Smooth muscle cell (in vitro differentiated cells): ENCODE measurements around the gene ARHGAP45. TPM values are rescaled to one million over a fixed set of nuclear protein-coding genes. Genes with fewer than 3 reads are reported as not detected.

Experiments
- DNase-seq: peaks from one replicate; lab custom pipeline; 2025; ENCODE audit not compliant: unreplicated experiment; lab: John Stamatoyannopoulos, UW
- H2AFZ ChIP-seq: fragments of 200-600 bp; sonication (generic); 2 replicates; pipeline ENCODE4 v1.6.0; 2016; ENCODE audit warnings: antibody characterized with exemption, low read depth, mild to moderate bottlenecking
- H3F3A ChIP-seq: fragments of 200-600 bp; sonication (generic); 2 replicates; pipeline ENCODE4 v1.6.0; 2017; ENCODE audit warnings: antibody characterized with exemption, low read depth
- H3K27ac ChIP-seq: fragments of 200-600 bp; sonication (generic); 2 replicates; pipeline ENCODE4 v1.5.1; 2016; ENCODE audit warnings: low read depth, mild to moderate bottlenecking
- H3K27me3 ChIP-seq: fragments of 200-600 bp; sonication (generic); 2 replicates; pipeline ENCODE4 v1.6.1; 2016; ENCODE audit warnings: low read depth, mild to moderate bottlenecking
- H3K36me3 ChIP-seq: fragments of 200-600 bp; sonication (generic); 2 replicates; pipeline ENCODE4 v1.5.1; 2016; ENCODE audit warnings: low read depth
- H3K4me1 ChIP-seq: fragments of 200-600 bp; sonication (generic); 2 replicates; pipeline ENCODE4 v1.5.1; 2016; ENCODE audit warnings: low read depth
- H3K4me2 ChIP-seq: fragments of 200-600 bp; sonication (generic); 2 replicates; pipeline ENCODE4 v1.6.0; 2016; ENCODE audit warnings: mild to moderate bottlenecking
- H3K4me3 ChIP-seq: fragments of 200-600 bp; sonication (generic); 2 replicates; pipeline ENCODE4 v1.5.1; 2016; ENCODE audit warnings: mild to moderate bottlenecking
- H3K79me2 ChIP-seq: fragments of 200-600 bp; sonication (generic); 2 replicates; pipeline ENCODE4 v1.6.0; 2016; ENCODE audit warnings: low read depth, mild to moderate bottlenecking
- H3K9ac ChIP-seq: fragments of 200-600 bp; sonication (generic); 2 replicates; pipeline ENCODE4 v1.6.0; 2016; ENCODE audit warnings: low read depth
- H3K9me3 ChIP-seq: fragments of 200-600 bp; sonication (generic); replicated peaks from 2 replicates; pipeline ENCODE4 v1.5.1; 2016; ENCODE audit warnings: low read depth
- H4K20me1 ChIP-seq: fragments of 200-600 bp; sonication (generic); 2 replicates; pipeline ENCODE4 v1.6.0; 2016; ENCODE audit warnings: low read depth
- WGBS: methylation state at CpG from one replicate; pipeline ENCODE4 v1.1.7; 2016; ENCODE audit warnings: low lambda C conversion rate; 5-methylcytosine and 5-hydroxymethylcytosine counted together
- polyA plus RNA-seq: library from polyadenylated mRNA; unstranded; fragments of >200 nt; fragmentation: Nextera tagmentation; extraction: Ambion mirVana; gene quantifications from 2 replicates; pipeline ENCODE4 v1.2.1, GENCODE V29; 2016
- total RNA-seq: library from RNA; depleted of rRNA; stranded (reverse); fragments of >200 nt; gene quantifications from 2 replicates; pipeline ENCODE4 v1.2.3, GENCODE V29; 2014
- TF ChIP-seq, protein P1 (sequence below): fragments of 200-600 bp; sonication (generic); IDR thresholded peaks from 2 replicates; pipeline ENCODE4 v1.5.1; 2017; ENCODE audit warnings: borderline replicate concordance, mild to moderate bottlenecking, antibody characterized with exemption; ENCODE audit not compliant: insufficient read depth, poor library complexity, severe bottlenecking

ARHGAP45 gene
- total and polyA plus RNA-seq, 2 experiments from 2014 or later: 4.4 to 8.0 TPM

GRCh38 chr19:1109032-1109551 lies 42.1 kb downstream of the ARHGAP45 start:
- no peak overlapping the region for H3K4me3 ChIP-seq
- H3K36me3 ChIP-seq: no peaks in the 10 kb centered on the region
- peaks cover 32% of the 10 kb centered on the region for H4K20me1 ChIP-seq
- H3K4me1 ChIP-seq: peaks cover 6% of the 10 kb centered on the region
- no peak overlapping the region for H2AFZ ChIP-seq
- no peak overlapping the region for H3K4me2 ChIP-seq
- no peak overlapping the region for H3K9ac ChIP-seq
- H3F3A ChIP-seq: peaks cover 21% of the 10 kb centered on the region
- DNase-seq: no peak
- 96% methylated on average over 35 of the region's 48 CpGs for WGBS
- no peaks in the 10 kb centered on the region for H3K9me3 ChIP-seq
- H3K27me3 ChIP-seq: no peaks in the 10 kb centered on the region
- no peak overlapping the region for H3K27ac ChIP-seq
- H3K79me2 ChIP-seq: no peaks in the 10 kb centered on the region
- TF ChIP-seq, protein P1, sequence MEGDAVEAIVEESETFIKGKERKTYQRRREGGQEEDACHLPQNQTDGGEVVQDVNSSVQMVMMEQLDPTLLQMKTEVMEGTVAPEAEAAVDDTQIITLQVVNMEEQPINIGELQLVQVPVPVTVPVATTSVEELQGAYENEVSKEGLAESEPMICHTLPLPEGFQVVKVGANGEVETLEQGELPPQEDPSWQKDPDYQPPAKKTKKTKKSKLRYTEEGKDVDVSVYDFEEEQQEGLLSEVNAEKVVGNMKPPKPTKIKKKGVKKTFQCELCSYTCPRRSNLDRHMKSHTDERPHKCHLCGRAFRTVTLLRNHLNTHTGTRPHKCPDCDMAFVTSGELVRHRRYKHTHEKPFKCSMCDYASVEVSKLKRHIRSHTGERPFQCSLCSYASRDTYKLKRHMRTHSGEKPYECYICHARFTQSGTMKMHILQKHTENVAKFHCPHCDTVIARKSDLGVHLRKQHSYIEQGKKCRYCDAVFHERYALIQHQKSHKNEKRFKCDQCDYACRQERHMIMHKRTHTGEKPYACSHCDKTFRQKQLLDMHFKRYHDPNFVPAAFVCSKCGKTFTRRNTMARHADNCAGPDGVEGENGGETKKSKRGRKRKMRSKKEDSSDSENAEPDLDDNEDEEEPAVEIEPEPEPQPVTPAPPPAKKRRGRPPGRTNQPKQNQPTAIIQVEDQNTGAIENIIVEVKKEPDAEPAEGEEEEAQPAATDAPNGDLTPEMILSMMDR: no peak

DNA sequence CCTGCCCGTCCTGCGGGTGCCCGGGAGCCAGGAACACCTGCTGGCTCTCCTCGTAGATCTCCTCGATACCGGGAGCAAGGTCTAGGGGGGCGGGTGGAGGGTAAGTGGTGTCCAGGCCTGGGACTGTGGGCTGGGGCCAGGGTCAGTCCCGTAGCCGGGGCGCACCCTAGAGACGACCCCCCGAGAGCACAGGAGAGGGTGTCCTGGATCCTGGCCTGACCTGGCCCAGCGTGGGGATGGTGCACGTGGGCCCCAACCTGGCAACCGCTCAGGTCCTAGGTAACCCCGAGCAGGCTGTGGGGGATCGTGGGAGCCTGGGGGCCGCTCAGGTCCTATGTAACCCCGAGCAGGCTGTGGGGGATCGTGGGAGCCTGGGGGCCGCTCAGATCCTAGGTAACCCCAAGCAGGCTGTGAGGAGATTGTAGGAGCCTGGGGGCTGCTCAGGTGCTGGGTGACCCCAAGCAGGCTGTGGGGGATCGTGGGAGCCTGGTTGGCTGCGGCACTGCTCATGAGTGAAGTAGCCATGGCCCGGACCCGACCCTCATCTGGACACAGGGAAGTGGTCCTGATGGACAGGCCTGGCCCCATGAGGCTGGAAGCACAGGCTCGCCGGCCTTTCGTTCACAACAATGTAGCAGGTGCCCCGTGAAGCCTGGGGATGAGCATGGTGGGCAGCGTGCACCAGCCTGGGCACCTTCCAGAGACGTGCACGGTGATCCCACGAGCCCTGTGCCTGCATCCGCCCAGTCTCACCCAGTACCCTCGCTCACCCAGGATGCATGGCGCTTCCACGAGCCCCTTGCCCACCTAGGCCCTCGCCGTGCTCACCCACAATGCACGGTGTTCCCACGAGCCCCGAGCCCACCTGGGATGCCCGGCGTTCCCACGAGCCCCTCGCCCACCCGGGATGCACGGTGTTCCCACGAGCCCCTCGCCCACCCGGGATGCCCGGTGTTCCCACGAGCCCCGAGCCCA lies 43.0 kb downstream of the ARHGAP45 start:
- Histone ChIP-seq H3K27ac (no peak overlapping the region), H2AFZ (no peak overlapping the region), H4K20me1 (peaks cover 29% of the 10 kb centered on the region), H3K36me3 (no peaks in the 10 kb centered on the region), H3F3A (peaks cover 26% of the 10 kb centered on the region), H3K9me3 (no peaks in the 10 kb centered on the region), H3K9ac (no peak overlapping the region), H3K4me2 (no peak overlapping the region), H3K27me3 (no peaks in the 10 kb centered on the region), H3K4me3 (no peak overlapping the region), H3K79me2 (no peaks in the 10 kb centered on the region), H3K4me1 (peaks cover 6% of the 10 kb centered on the region)
- DNase-seq: no peak
- WGBS: 97% methylated on average over 38 of the region's 54 CpGs
- TF ChIP-seq, protein P1: no peak

GRCh38 chr19:1110809-1111640 lies 44.1 kb downstream of the ARHGAP45 start:
- Histone ChIP-seq H2AFZ (no peak overlapping the region), H3K27me3 (no peaks in the 10 kb centered on the region), H3F3A (peaks cover 27% of the 10 kb centered on the region), H3K79me2 (no peaks in the 10 kb centered on the region), H3K36me3 (no peaks in the 10 kb centered on the region), H3K9ac (no peak overlapping the region), H3K27ac (no peak overlapping the region), H3K4me1 (no peaks in the 10 kb centered on the region), H3K4me2 (no peak overlapping the region), H4K20me1 (peaks cover 19% of the 10 kb centered on the region), H3K4me3 (no peak overlapping the region), H3K9me3 (no peaks in the 10 kb centered on the region)
- no peak for DNase-seq
- WGBS: 91% methylated on average over 17 of the region's 18 CpGs
- TF ChIP-seq, protein P1: no peak
